Measurements from ENCODE around the gene MFF.
"Not testable (repeated sequence)": the region's sequence is repeated elsewhere in the genome, so short reads cannot be mapped to it uniquely, and the experiment has no call there.

Gene MFF

GRCh38 chr2:227378371-227378782 lies 53.3 kb downstream of the MFF start:
- no peak for DNase-seq

GRCh38 chr2:227379095-227379494 lies 54.0 kb downstream of the MFF start, which contains the start of gene TM4SF20:
TM4SF20 (minus strand) TSS chr2:227379306; CDS start chr2:227379268, 38 bp downstream.
- no peak for DNase-seq

GRCh38 chr2:227382241-227382835 lies 57.3 kb downstream of the MFF start:
- not testable (repeated sequence) for DNase-seq

GRCh38 chr2:227383686-227384085 lies 58.6 kb downstream of the MFF start:
- no peak for DNase-seq

GRCh38 chr2:227386630-227387029 lies 61.6 kb downstream of the MFF start:
- DNase-seq = no peak

- DNase-seq = not testable (repeated sequence)
Observed at GRCh38 chr2:227387583-227387982, 62.5 kb downstream of the MFF start, which contains the start of gene SCYGR1. SCYGR1 (minus strand) TSS chr2:227387949; CDS start chr2:227387949, 0 bp downstream.

GRCh38 chr2:227388537-227389011 lies 63.5 kb downstream of the MFF start:
- DNase-seq = no peak

- DNase-seq = no peak
Observed at GRCh38 chr2:227389231-227389630, 64.2 kb downstream of the MFF start.

- DNase-seq = no peak
Observed at GRCh38 chr2:227389661-227390060, 64.6 kb downstream of the MFF start.

GRCh38 chr2:227390468-227391256 lies 65.6 kb downstream of the MFF start:
- no peak for DNase-seq

GRCh38 chr2:227394401-227394800 lies 69.3 kb downstream of the MFF start:
- DNase-seq = no peak

- no peak for DNase-seq
Observed at GRCh38 chr2:227395556-227395955, 70.5 kb downstream of the MFF start.

- DNase-seq = no peak
Observed at GRCh38 chr2:227397562-227397961, 72.5 kb downstream of the MFF start.

- no peak for DNase-seq
Observed at GRCh38 chr2:227398684-227399670, 73.9 kb downstream of the MFF start.

GRCh38 chr2:227401550-227401949 lies 76.5 kb downstream of the MFF start:
- DNase-seq = no peak

- no peak for DNase-seq
Observed at GRCh38 chr2:227402321-227402720, 77.3 kb downstream of the MFF start.

- DNase-seq = no peak
Observed at GRCh38 chr2:227402959-227403358, 77.9 kb downstream of the MFF start.

GRCh38 chr2:227404585-227405271 lies 79.7 kb downstream of the MFF start:
- DNase-seq = no peak

- DNase-seq = peak; percentile 92 to 97
Observed at GRCh38 chr2:227406177-227407031, 81.4 kb downstream of the MFF start.
